NCI-H128 (cell line): ENCODE data around the gene CDH8.

Source experiments
- DNase-seq: peaks from one replicate; lab custom pipeline; 2025; ENCODE audit not compliant: unreplicated experiment; lab: John Stamatoyannopoulos, UW

Gene CDH8

DNA sequence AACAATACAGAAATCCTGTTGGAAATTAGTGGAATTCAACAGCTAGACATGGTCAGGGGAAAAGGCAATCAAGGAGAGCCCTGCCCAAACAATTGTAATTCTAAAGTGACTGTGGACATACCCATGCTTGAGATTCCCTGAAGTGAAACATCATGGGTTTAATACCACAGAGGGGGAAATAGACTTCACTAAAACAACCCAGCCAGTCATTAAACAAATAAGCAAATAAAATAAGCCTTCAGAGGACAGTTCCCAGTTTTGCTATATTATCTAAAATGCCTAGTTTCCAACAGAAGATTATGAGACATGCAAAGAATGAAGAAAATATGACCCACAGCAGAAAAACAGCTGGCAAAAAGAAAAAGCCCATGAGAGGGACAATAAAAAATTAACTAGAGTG is 376.3 kb downstream of the CDH8 start:
- no peak for DNase-seq

- no peak for DNase-seq
Observed at GRCh38 chr16:61654962-61655361, 381.3 kb downstream of the CDH8 start.

GRCh38 chr16:61653544-61653943 is 382.7 kb downstream of the CDH8 start:
- DNase-seq: no peak

GRCh38 chr16:61645561-61645960 is 390.7 kb downstream of the CDH8 start:
- DNase-seq: no peak

GRCh38 chr16:61644736-61645135 is 391.5 kb downstream of the CDH8 start:
- no peak for DNase-seq

DNA sequence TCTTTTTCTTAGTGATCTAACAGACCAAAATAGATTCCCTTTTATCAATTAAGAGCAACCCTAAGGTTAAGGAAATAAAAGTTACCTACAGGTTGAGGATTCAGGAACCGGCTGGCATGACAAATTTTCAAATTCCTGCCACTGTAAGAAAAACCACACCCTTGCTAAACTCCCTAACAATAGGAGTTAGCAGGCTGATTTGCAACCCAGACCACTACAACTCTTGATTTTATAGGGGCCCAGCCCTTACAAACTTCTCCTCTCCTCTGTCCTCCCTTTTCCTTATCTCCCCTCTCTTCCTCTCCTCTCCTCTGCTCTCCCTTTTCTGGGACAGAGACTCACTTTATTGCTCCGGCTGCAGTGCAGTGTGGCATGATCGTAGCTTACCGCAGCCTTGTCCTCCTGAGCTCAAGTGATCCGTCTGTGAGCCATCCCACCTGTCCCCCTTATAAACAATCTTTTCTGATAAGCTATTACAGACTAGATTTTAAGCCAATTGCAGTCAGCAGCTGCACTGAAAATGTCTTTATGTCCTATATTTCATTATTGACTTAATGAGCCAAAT is 418.9 kb downstream of the CDH8 start:
- no peak for DNase-seq

- no peak for DNase-seq
Observed at GRCh38 chr16:61616088-61616487, 420.1 kb downstream of the CDH8 start.

- no peak for DNase-seq
Observed at GRCh38 chr16:61611847-61612491, 424.3 kb downstream of the CDH8 start.

- no peak for DNase-seq
Observed at GRCh38 chr16:61606581-61606980, 429.7 kb downstream of the CDH8 start.
